WTC11 (cell line): ENCODE data around the gene UBE3A.

ENCODE experiments used
- CTCF ChIP-seq: fragments of 200-600 bp; IDR thresholded peaks from 2 replicates; pipeline ENCODE4 v1.8.0; 2022; ENCODE audit warnings: antibody characterized with exemption
- E2F1 ChIP-seq: sonication (generic); formaldehyde crosslinking; IDR thresholded peaks from 2 replicates; pipeline ENCODE4 v1.8.0; 2022; ENCODE audit warnings: mild to moderate bottlenecking, missing genetic modification reagents
- ELF4 ChIP-seq: sonication (generic); formaldehyde crosslinking; IDR thresholded peaks from 2 replicates; pipeline ENCODE4 v1.8.1; 2022; ENCODE audit warnings: low read depth, mild to moderate bottlenecking, moderate library complexity, missing genetic modification reagents
- FOXJ3 ChIP-seq: sonication (generic); formaldehyde crosslinking; IDR thresholded peaks from 2 replicates; pipeline ENCODE4 v1.9.0; 2021; ENCODE audit warnings: missing genetic modification reagents, mild to moderate bottlenecking, borderline replicate concordance
- MAX ChIP-seq: sonication (generic); formaldehyde crosslinking; IDR thresholded peaks from 2 replicates; pipeline ENCODE4 v1.8.0; 2022; ENCODE audit warnings: mild to moderate bottlenecking, missing genetic modification reagents
- NFYB ChIP-seq: sonication (generic); formaldehyde crosslinking; conservative IDR thresholded peaks from 2 replicates; pipeline ENCODE4 v1.8.0; 2022; ENCODE audit warnings: low read depth, missing genetic modification reagents
- USF2 ChIP-seq: sonication (generic); formaldehyde crosslinking; IDR thresholded peaks from 2 replicates; pipeline ENCODE4 v1.8.1; 2023; ENCODE audit warnings: mild to moderate bottlenecking, missing genetic modification reagents, moderate library complexity
- ZBTB43 ChIP-seq: sonication (generic); formaldehyde crosslinking; IDR thresholded peaks from 2 replicates; pipeline ENCODE4 v1.8.1; 2023; ENCODE audit warnings: mild to moderate bottlenecking, missing genetic modification reagents
- ZMAT4 ChIP-seq: fragments of 250-450 bp; sonication (Bioruptor Pico); IDR thresholded peaks from 2 replicates; pipeline ENCODE4 v1.9.0; 2021; ENCODE audit warnings: mild to moderate bottlenecking
- ZNF232 ChIP-seq: sonication (generic); formaldehyde crosslinking; IDR thresholded peaks from 2 replicates; pipeline ENCODE4 v1.8.0; 2022; ENCODE audit warnings: mild to moderate bottlenecking, missing genetic modification reagents

GRCh38 chr15:25478313-25478712 lies 39.5 kb upstream of the UBE3A start:
- no peak for TF ChIP-seq CTCF
- no peak for TF ChIP-seq FOXJ3
- no peak for TF ChIP-seq USF2 (CRISPR knock-in tag)
- TF ChIP-seq NFYB: no peak
- no peak for TF ChIP-seq MAX (CRISPR knock-in tag)
- no peak for TF ChIP-seq ELF4 (CRISPR knock-in tag)
- TF ChIP-seq E2F1: no peak
- no peak for TF ChIP-seq ZNF232
- no peak for TF ChIP-seq ZMAT4 (CRISPR knock-in tag)
- TF ChIP-seq ZBTB43 (CRISPR knock-in tag): no peak
